Activated CD8-positive, alpha-beta memory T cell treated with anti-CD3 and anti-CD28 coated beads, Interleukin-2, amount 10 ng/mL, durations not matched to agents 7 days and 5 days (primary cell): ENCODE data around the gene ADGRG3. TPM values are rescaled to one million over a fixed set of nuclear protein-coding genes. Genes with fewer than 3 reads are reported as not detected.

Experiments
- ATAC-seq: fragments of 150-1000 bp; cut with Tn5 transposase; one replicate; pipeline ENCODE4 v1.10.0; 2021; ENCODE audit warnings: moderate library complexity
- CTCF ChIA-PET: fragments of 350-600 bp; sonication (Branson Sonifier 250); formaldehyde crosslinking; loops from one replicate; lab custom pipeline; 2021; ENCODE audit warnings: antibody characterized with exemption; lab: Charles Lee
- DNase-seq: peaks from one replicate; pipeline ENCODE4 v3.0.0-alpha.2; 2020
- H3K27ac Mint-ChIP-seq: one replicate; pipeline ENCODE4 v1.8.0; 2021; ENCODE audit warnings: mild to moderate bottlenecking, mixed read lengths
- H3K27me3 Mint-ChIP-seq: one replicate; pipeline ENCODE4 v1.8.0; 2021; ENCODE audit warnings: mixed read lengths
- H3K36me3 Mint-ChIP-seq: one replicate; pipeline ENCODE4 v1.8.0; 2021; ENCODE audit warnings: mild to moderate bottlenecking, mixed read lengths
- H3K4me1 Mint-ChIP-seq: one replicate; pipeline ENCODE4 v1.8.0; 2021; ENCODE audit warnings: mixed read lengths
- H3K4me3 Mint-ChIP-seq: one replicate; pipeline ENCODE4 v1.8.0; 2021; ENCODE audit warnings: mild to moderate bottlenecking, moderate library complexity, mixed read lengths
- H3K9me3 Mint-ChIP-seq: one replicate; pipeline ENCODE4 v1.8.0; 2022; ENCODE audit warnings: low read depth, mixed read lengths
- total RNA-seq, 2 experiments: library from RNA; stranded (reverse); gene quantifications; one replicate each; pipeline ENCODE4 v1.2.3, GENCODE V29; 2021

Gene ADGRG3
- total RNA-seq, 2 experiments from 2014 or later, result not detected

DNA sequence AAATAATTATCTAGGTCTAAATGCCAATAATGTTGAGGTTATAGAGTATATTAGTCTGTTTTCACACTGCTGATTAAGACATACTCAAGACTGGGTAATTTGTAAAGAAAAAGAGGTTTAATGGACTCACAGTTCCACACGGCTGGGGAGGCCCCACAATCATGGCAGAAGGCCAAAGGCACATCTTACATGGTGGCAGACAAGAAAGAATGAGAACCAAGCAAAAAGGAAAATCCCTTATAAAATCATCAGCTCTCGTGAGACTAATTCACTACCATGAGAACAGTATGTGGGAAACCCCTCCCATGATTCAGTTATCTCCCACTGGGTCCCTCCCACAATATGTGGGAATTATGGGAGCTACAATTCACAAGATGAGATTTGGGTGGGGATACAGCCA, 64.6 kb downstream of the ADGRG3 start:
- no peak overlapping the region for H3K27ac Mint-ChIP-seq
- CTCF ChIA-PET, result no interaction called here

DNA sequence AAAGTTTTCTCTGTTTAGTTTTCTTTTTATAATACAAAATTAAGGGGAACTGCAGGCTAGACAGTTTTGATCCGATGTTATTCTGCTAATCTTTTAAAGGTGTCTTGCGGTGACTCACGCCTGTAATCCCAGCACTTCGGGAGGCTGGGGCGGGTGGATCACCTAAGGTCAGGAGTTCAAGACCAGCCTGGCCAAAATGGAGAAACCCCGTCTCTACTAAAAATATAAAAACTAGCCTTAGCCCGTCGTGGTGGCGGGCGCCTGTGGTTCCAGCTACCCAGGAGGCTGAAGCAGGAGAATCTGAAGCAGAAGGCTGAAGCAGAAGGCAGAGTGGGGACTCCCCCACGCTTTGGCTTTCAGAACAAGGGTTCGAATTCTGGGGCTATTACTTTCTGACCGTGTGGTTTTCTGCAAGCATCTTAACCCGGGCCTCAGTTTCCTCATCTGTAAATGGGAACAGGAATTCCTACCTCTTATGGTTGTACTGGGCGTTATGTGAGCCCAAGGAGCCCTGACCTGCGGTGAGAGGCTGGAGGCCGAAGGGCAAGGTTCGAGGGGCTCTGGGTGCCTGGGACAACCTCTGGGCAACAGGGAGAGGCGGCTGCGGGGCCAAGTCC, 66.3 kb downstream of the ADGRG3 start:
- Mint-ChIP-seq H3K9me3 (peaks cover 10% of the 10 kb centered on the region), H3K36me3 (peaks cover 12% of the 10 kb centered on the region), H3K27me3 (no peaks in the 10 kb centered on the region), H3K27ac (peak overlapping the region; percentile 92), H3K4me1 (peaks cover 32% of the 10 kb centered on the region), H3K4me3 (peak overlapping the region; percentile 92)
- CTCF ChIA-PET, result interaction anchor here (1.0 to 3.8 kb wide), 6 partner anchors 22 to 363 kb away, joined by 3 to 37 read pairs (median 5); no protein-coding TSS in a partner anchor
- no peak for DNase-seq
- no peak for ATAC-seq

More for the DNA sequence above, 64.6 kb downstream of the ADGRG3 start:
- ATAC-seq, result no peak
- Mint-ChIP-seq H3K36me3 (peaks cover 12% of the 10 kb centered on the region), H3K4me1 (peaks cover 32% of the 10 kb centered on the region), H3K4me3 (peak overlapping the region; percentile 23), H3K9me3 (peaks cover 10% of the 10 kb centered on the region), H3K27me3 (no peaks in the 10 kb centered on the region)
- DNase-seq, result no peak

DNA sequence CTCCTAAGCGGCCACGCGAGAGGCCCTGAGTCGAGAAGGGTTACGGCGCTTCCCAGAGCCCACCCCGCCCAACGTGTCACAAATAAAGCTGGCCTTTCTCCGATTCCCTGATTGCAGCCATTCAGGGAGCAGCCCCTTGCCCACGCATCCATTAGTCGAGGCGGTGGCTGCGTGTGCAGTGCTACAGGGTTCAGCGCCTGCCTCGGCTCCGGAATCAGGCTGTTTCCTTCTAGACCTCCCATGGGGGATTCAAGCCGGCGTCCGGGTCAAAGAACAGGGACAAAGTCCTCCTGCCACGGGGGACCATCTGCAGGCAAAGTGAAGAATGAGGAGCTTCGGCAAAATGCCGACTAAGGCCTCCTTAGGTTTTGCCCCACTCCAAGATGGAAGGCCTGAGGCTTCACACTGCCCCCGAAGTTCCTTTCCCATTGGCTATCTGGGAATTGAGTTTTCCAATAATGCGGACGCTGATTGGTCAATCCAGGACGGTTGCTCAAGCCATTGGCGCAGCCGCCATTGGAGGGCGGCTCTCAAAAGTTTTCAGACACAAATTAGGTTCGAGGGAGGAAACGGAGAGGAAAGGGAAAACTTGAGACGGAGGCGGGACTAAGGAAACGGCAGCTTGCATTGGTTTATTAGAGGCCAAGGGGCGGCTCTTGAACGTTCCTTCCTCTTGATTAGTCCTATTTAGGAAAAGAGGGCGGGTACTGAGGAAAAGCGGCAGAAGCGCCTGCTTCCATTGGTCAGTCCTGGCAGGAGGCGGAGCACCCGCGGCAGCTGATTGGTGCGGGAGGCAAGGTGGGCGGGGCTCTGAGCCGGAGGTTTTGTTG, 67.0 kb downstream of the ADGRG3 start:
- peak; percentile 90 for ATAC-seq
- peak overlapping the region; percentile 92 for H3K27ac Mint-ChIP-seq
- CTCF ChIA-PET, result interaction anchor here (0.7 to 3.8 kb wide), 17 partner anchors 11 to 362 kb away, joined by 3 to 37 read pairs (median 4); no protein-coding TSS in a partner anchor
- H3K4me3 Mint-ChIP-seq, result peak overlapping the region; percentile 92
- peaks cover 10% of the 10 kb centered on the region for H3K9me3 Mint-ChIP-seq
- H3K4me1 Mint-ChIP-seq, result peaks cover 32% of the 10 kb centered on the region
- no peaks in the 10 kb centered on the region for H3K27me3 Mint-ChIP-seq
- H3K36me3 Mint-ChIP-seq, result peaks cover 12% of the 10 kb centered on the region
- peak; percentile 99 for DNase-seq

DNA sequence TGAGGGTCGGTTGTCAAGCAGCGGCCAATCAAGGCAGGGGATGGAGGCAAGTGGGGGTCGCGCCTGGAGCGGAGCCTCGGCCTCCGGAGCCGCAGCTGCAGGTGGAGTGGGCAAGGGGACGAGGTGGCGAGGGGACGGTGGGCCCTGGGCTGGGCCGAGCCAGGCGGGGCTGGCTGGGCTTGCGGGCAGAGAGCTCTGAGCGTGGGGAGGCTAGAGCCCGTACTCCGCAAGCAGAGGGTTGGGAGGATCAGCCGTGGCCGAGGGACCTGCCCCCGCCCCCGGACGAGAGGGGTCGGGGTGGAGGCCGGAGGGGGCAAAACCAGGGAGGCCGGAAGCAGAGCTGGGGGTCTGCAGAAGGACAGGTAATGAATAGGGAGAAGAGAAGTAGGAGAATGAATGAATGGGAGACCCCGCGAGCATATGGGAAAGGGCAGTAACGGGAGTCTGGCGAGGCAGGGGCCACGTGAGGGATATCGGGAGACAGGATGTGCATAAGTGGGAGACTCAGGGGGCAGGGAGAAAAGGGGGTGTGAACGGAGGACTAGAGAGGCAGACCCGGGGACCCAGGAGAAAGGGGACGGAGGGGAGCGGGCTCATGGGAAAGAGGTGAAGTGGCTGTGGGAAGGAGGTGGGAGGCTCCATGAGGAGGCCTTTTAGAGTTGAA, 67.8 kb downstream of the ADGRG3 start, which contains the start of gene KATNB1:
KATNB1 (plus strand) TSS at position 16 of the 664 bp plus-strand sequence. CDS start 1,474 bp downstream, outside the sequence.
- H3K27me3 Mint-ChIP-seq, result no peaks in the 10 kb centered on the region
- peaks cover 32% of the 10 kb centered on the region for H3K4me1 Mint-ChIP-seq
- DNase-seq (no peak), ATAC-seq (no peak)
- peaks cover 12% of the 10 kb centered on the region for H3K36me3 Mint-ChIP-seq
- peaks cover 10% of the 10 kb centered on the region for H3K9me3 Mint-ChIP-seq
- peak within 1 kb of the TSS; percentile 92 for H3K27ac Mint-ChIP-seq
- peak within 1 kb of the TSS; percentile 92 for H3K4me3 Mint-ChIP-seq
- CTCF ChIA-PET, result interaction anchor here (0.7 to 3.8 kb wide), 19 partner anchors 10 to 362 kb away, joined by 3 to 37 read pairs (median 4); partner anchors contain the start of genes ADGRG3 and ZNF319

DNA sequence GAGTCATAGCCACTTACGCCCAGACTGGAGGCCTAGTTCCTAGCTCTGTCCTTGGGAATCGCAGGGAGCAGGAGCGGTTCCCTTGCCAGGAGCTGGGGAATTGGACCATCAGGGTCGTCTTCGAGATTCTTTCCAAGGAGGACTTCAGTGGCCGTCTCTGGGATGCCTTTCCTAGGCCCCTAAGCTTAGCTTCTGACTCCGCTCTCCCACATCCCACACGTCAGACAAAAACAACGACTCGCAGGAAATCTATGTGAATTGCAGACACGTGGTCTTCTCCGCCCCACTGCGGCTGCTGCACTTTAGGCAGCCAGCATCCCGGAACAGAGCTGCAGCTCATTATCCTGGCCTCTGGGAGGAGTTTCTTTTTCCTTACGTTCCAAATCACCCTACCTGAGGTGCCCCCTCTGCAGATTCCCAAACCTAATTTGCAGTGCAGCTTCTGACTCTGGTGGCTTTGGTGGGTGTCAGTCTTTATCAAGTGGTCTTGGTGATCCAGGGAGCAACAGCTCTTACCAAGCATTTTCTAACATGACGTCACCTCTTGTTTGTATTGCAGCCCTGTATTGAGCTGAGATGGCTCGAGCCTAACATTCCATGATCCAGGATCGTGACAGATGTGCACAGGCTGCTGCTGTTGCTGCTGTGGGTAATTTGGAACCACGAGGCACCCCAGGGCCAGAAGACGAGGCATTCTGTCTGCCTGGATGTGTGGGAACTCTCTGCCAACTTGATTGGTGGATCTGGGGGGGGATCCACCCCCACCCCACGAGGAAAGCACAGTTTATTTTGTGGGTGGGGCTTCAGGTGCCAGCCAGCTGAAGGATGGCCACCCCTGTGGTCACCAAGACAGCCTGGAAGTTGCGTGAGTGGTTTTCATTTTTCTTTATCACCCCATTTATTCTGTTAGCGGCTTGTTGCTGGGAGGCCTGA, 68.6 kb downstream of the ADGRG3 start:
- peak overlapping the region; percentile 92 for H3K4me3 Mint-ChIP-seq
- CTCF ChIA-PET, result interaction anchor here (0.9 to 3.8 kb wide), 11 partner anchors 9 to 263 kb away, joined by 3 to 37 read pairs (median 4); partner anchors contain the start of genes ADGRG3 and ZNF319
- ATAC-seq, result no peak
- H3K27ac Mint-ChIP-seq, result peak overlapping the region; percentile 92
- H3K4me1 Mint-ChIP-seq, result peaks cover 32% of the 10 kb centered on the region
- DNase-seq, result peak; percentile 77
- no peaks in the 10 kb centered on the region for H3K27me3 Mint-ChIP-seq
- peaks cover 10% of the 10 kb centered on the region for H3K9me3 Mint-ChIP-seq
- H3K36me3 Mint-ChIP-seq, result peaks cover 12% of the 10 kb centered on the region

DNA sequence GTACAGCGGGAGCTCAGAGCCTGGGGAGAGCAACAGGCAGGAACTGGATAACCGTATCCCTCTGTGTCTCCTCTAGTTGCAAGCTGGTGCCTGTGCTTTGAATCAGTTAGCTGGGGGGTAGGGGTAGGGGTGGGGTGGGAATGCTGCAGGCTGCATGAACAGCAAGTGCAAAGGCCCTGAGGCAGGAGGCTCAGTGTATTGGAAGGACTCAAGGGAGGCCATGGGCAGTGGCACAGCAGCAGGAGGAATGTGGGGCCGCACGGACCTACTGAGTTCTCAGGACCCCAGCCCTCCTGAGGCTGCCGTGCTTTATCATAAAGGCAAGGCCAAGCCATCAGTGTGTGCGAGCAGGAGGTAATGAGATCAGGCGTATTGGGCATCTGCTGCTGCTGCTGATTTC, 70.7 kb downstream of the ADGRG3 start:
- CTCF ChIA-PET, result interaction anchor here (1.5 kb wide), 1 partner anchor 162 kb away, joined by 4 read pairs; no protein-coding TSS in a partner anchor

More for the DNA sequence above, 70.7 kb downstream of the ADGRG3 start:
- Mint-ChIP-seq H3K27me3 (no peaks in the 10 kb centered on the region), H3K27ac (no peak overlapping the region), H3K4me1 (peaks cover 26% of the 10 kb centered on the region), H3K4me3 (no peak overlapping the region), H3K9me3 (no peaks in the 10 kb centered on the region), H3K36me3 (no peaks in the 10 kb centered on the region)
- DNase-seq (no peak), ATAC-seq (no peak)

Other genes starting within 250 kb of the ADGRG3 start
- gene CIAPIN1, start 220.9 kb upstream of the ADGRG3 start, total RNA-seq, result 10 to 100 TPM; 46.5 to 62.5 TPM
- 10 to 100 TPM; 36.8 to 43.1 TPM for gene COQ9, start 220.8 kb upstream of the ADGRG3 start, total RNA-seq
- gene POLR2C, start 205.6 kb upstream of the ADGRG3 start, total RNA-seq, result 10 to 100 TPM; 48.6 to 61.7 TPM
- 1 to 10 TPM; 3.4 to 4.7 TPM for gene DOK4, start 181.8 kb upstream of the ADGRG3 start, total RNA-seq
- gene CCDC102A, start 131.7 kb upstream of the ADGRG3 start, total RNA-seq, result 10 to 100 TPM; 19.7 to 20.2 TPM
- 10 to 100 TPM; 34.4 to 47.9 TPM for gene ADGRG5, start 125.7 kb upstream of the ADGRG3 start, total RNA-seq
- gene ADGRG1, start 39.7 kb upstream of the ADGRG3 start, total RNA-seq, result 10 to 100 TPM in 1 of 2 experiments, 1 to 10 TPM in 1; 7.3 to 19.9 TPM
- gene DRC7, start 26.5 kb downstream of the ADGRG3 start, total RNA-seq, result not detected
- 10 to 100 TPM; 41.6 to 43.9 TPM for gene KATNB1, start 67.5 kb downstream of the ADGRG3 start, total RNA-seq
- under 1 TPM in 1 of 2 experiments, not detected in 1; 0.47 TPM for gene KIFC3, start 134.2 kb downstream of the ADGRG3 start, total RNA-seq